HG03135 (cell line): Measurements from ENCODE around the gene RHOBTB3.
A peak's percentile ranks its signal among the peaks of the same experiment; 100 is the strongest.

Experiments
- ATAC-seq: cut with Tn5 transposase; IDR thresholded peaks from one replicate; pipeline ENCODE4 v1.9.1; 2021; ENCODE audit warnings: mild to moderate bottlenecking, moderate library complexity; ENCODE audit not compliant: unreplicated experiment

The RHOBTB3 gene

GRCh38 chr5:95731571-95732554 is 727 bp downstream of the RHOBTB3 start:
- ATAC-seq: peak; percentile 23

GRCh38 chr5:95733107-95733665 is 2.0 kb downstream of the RHOBTB3 start:
- no peak for ATAC-seq

- no peak for ATAC-seq
These were observed 3.1 kb downstream of the RHOBTB3 start for GRCh38 chr5:95734187-95734586.

- ATAC-seq: no peak
These were observed 3.8 kb downstream of the RHOBTB3 start for GRCh38 chr5:95734906-95735305.

- ATAC-seq: no peak
These were observed 4.3 kb downstream of the RHOBTB3 start for GRCh38 chr5:95735406-95735805.

GRCh38 chr5:95738072-95738471 is 6.9 kb downstream of the RHOBTB3 start:
- ATAC-seq: no peak

- no peak for ATAC-seq
These were observed 7.7 kb downstream of the RHOBTB3 start for GRCh38 chr5:95738834-95739233.

GRCh38 chr5:95739857-95740256 is 8.7 kb downstream of the RHOBTB3 start:
- ATAC-seq: no peak

- ATAC-seq: no peak
These were observed 10.3 kb downstream of the RHOBTB3 start for GRCh38 chr5:95741458-95741857.

GRCh38 chr5:95743232-95743631 is 12.1 kb downstream of the RHOBTB3 start:
- ATAC-seq: no peak

- ATAC-seq: no peak
These were observed 12.7 kb downstream of the RHOBTB3 start for GRCh38 chr5:95743877-95744276.

- ATAC-seq: no peak
These were observed 15.1 kb downstream of the RHOBTB3 start for GRCh38 chr5:95746194-95746593.

GRCh38 chr5:95746722-95747679 is 15.9 kb downstream of the RHOBTB3 start:
- no peak for ATAC-seq

- ATAC-seq: no peak
These were observed 17.0 kb downstream of the RHOBTB3 start for GRCh38 chr5:95748133-95748532.

GRCh38 chr5:95754545-95754944 is 23.4 kb downstream of the RHOBTB3 start:
- no peak for ATAC-seq

GRCh38 chr5:95759005-95759404 is 27.9 kb downstream of the RHOBTB3 start:
- no peak for ATAC-seq

- ATAC-seq: no peak
These were observed 28.5 kb downstream of the RHOBTB3 start for GRCh38 chr5:95759634-95760033.

GRCh38 chr5:95760273-95761191 is 29.4 kb downstream of the RHOBTB3 start:
- peak; percentile 93 for ATAC-seq

GRCh38 chr5:95761771-95762651 is 30.9 kb downstream of the RHOBTB3 start:
- ATAC-seq: no peak
